GM19035 (cell line): ENCODE data around the gene RRP12.
"Not testable (repeated sequence)": the region's sequence is repeated elsewhere in the genome, so short reads cannot be mapped to it uniquely, and the experiment has no call there.

Experiments
- ATAC-seq: cut with Tn5 transposase; IDR thresholded peaks from one replicate; pipeline ENCODE4 v1.9.1; 2021; ENCODE audit not compliant: unreplicated experiment

The RRP12 gene

GRCh38 chr10:97371696-97372095 is 29.4 kb downstream of the RRP12 start:
- ATAC-seq, result no peak

DNA sequence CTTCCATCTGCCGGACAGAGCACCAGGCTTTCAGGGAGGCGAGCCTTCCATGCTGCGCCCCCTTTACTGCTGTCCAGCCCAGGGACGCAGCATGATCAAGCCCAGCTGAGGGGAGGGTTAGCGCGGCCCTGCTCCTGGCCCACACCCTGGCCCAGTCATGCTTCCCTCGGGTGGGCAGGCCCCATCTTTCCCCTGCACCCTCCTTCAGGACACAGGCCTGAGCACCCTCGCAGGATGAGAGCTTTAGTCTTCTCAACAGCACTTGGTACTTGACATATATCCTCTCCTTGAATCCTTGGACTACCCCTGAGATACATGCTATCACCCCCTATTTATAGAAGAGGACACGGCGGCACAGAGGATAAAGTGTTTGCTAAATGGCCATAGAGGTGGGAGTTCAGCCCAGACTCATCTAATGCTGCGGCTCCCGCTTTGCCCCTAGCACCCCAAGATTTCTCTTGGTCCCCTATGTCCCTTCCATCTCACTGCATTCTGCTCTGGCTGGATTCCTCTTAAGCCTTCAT is 34.0 kb downstream of the RRP12 start:
- no peak for ATAC-seq

GRCh38 chr10:97366572-97366971 is 34.6 kb downstream of the RRP12 start:
- ATAC-seq, result no peak

GRCh38 chr10:97365761-97366351 is 35.3 kb downstream of the RRP12 start:
- no peak for ATAC-seq

DNA sequence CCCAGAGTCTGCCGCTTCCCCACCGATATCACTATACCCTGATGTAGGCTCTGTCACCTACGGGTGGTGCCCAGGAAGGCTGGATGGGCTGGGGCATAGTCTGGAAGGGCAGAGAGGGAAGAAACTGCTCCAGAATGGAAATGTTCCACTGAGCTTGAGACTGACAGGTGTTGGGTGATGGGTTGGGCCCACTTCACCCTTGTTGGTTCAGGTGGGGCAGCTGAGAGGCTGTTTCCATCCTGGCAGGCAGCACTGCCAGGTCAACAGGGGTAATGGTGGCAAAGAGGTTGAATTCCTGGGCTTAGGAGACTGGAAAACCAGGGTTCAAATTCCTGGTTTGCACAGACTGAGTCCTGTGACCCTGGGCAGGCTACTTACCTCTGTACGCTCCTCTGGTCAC is 38.1 kb downstream of the RRP12 start:
- no peak for ATAC-seq

- no peak for ATAC-seq
Observed at GRCh38 chr10:97362310-97363033, 38.7 kb downstream of the RRP12 start.

- no peak for ATAC-seq
Observed at GRCh38 chr10:97361537-97361901, 39.6 kb downstream of the RRP12 start.

DNA sequence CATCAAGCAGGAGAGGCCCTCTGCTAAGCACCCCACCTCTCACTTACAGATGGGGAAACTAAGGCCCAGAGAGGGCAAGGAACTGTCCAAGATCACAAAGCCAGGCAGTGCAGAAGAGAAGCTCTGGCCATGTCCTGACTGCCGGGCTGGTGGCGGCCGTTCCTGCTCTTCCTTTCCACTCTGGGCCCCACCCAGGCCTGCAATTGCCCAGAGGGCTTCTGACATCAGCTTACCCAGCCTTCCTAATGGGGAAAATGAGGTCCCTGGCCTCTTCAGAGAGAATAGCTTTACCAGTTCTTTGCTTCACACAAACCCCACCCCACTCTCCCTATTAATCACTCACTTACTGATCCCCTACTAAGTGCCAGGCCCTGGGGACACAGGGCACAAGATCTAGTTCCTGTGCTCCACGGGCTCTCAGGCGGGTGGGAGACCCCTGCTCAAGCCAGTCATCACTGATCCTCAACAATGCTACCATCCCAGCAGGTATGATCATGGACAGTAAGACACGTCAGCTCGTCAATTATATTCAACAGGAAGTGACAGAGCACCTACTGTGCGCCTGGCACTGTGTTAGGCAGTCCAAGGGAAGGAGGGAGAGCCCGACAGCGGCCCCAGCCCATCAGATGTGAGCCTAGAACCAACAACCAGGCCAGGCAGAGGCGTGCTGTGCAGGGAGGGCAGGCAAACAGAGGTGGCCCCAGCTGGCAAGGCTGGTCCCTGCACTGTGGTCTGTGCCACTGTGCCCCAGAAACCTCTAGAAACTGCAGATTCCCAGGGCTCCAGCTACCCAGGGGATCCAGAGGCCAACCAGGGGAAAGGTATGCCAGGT is 40.2 kb downstream of the RRP12 start:
- no peak for ATAC-seq

DNA sequence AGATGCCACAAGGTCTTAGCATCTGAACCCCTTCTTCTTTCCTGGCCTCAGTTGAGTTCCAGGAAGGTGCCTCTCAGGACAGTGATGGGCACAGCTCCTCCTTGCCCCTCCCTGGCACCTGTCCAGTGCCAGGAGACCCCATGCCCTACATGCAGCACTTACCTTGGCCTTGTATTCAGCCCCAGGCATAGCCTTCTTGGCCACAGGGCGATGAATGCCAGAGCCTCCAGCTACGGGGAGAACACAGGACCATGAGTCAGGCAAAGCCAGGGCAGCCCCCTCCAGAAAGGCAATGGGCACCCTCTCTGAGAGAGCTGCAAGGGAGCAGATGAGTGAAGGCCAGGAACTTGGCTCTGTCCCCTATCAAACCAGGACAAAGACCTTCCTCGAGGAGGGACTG is 42.4 kb downstream of the RRP12 start:
- ATAC-seq, result no peak

GRCh38 chr10:97358349-97358748 is 42.8 kb downstream of the RRP12 start:
- ATAC-seq, result no peak

GRCh38 chr10:97356918-97357317 is 44.2 kb downstream of the RRP12 start:
- ATAC-seq, result no peak

- ATAC-seq, result no peak
Observed at GRCh38 chr10:97356318-97356914, 44.7 kb downstream of the RRP12 start.

- ATAC-seq, result no peak
Observed at GRCh38 chr10:97355571-97355975, 45.6 kb downstream of the RRP12 start.

GRCh38 chr10:97353945-97354344 is 47.2 kb downstream of the RRP12 start:
- ATAC-seq, result no peak

DNA sequence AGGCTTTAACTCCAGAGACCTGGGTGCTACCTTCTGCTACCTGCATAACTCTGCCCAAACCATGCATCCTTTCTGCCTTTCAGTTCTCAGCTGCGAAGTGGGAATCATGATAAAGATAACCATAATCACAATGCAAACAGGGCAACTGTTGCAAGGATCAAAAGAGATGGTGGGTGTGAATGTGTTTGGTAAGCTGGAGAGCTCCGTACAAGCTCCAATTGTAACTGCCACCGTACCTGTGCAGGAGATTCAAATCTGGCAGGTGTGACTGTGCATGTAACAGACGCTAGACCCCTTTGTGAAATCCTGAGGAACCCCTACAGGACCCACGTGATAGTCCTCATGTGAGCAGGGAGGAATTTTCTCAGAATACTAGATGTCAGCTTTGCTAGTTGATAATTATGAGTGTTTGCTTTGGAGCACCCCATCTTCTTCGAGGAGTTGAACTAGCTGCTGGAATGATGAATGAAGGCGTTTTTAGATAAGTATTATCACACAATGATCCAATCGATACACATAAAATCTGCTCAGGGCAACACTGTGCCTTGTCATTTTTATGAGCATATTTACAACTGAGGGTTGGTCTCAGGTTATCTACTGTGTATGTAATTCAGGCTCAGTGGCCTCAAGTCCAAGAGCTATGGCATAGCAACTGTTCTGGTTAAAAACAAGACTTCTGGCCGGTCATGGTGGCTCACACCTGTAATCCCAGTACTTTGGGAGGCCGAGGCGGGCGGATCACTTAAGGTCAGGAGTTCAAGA is 51.2 kb downstream of the RRP12 start:
- no peak for ATAC-seq

DNA sequence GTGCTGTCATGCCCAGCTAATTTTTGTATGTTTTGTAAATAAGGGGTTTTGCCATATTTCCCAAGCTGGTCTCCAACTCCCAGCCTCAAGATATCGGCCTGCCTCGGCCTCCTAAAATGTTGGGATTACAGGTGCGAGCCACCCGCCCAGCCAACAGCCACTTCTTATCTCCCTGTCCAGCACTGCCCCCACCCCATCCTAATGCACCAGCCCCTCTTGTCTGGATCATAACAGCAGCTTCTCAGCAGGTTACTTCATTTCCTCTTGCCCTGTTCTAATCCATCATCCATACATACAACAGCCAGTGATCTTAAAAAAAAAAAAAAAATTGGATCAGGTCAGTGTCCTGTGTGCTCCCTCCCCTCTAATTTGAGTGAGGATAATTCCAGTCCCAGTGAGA is 53.8 kb downstream of the RRP12 start:
- ATAC-seq, result no peak

DNA sequence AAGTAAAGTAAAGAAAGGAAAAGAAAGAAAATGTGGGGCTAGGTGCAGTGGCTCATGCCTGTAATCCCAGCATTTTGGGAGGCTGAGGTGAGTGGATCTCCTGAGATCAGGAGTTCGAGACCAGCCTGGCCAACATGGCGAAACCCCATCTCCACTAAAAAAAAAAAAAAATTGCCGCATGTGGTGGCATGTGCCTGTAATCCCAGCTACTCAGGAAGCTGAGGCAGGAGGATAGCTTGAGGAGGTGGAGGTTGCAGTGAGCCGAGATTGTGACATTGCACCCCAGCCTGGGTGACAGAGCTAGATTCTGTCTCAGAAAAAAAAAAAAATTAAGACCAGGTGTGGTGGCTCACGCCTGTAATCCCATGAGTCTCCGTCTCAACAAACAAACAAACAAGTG is 57.5 kb downstream of the RRP12 start:
- ATAC-seq, result not testable (repeated sequence)

GRCh38 chr10:97341416-97341815 is 59.7 kb downstream of the RRP12 start:
- no peak for ATAC-seq

GRCh38 chr10:97338041-97338440 is 63.1 kb downstream of the RRP12 start:
- ATAC-seq, result no peak

- ATAC-seq, result no peak
Observed at GRCh38 chr10:97336942-97337831, 64.0 kb downstream of the RRP12 start.
